ENCODE data around the gene MICU2.
A peak's percentile ranks its signal among the peaks of the same experiment; 100 is the strongest.

MICU2 gene

DNA sequence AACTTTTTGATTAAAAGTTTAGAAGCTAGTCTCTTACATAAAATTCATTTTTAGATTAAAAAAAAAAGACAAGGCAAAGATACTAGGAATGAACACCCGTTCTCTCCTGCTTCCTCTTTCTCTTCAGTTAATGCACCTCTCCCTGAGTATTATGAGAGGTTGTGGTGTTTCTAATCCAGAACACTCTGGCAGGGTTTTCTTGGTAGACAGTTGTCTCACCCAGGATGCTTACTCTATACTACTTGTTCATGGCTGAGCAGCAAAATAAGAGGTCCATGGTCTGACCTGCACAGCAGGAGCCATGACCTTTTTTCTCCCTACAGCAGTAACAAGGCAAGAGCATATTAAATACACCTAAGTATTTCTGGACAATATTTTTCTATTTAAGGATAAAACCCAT is 62.0 kb downstream of the MICU2 start:
- Mint-ChIP-seq H3K36me3 (peaks cover 7% of the 10 kb centered on the region), H3K4me1 (ENCODE audit: low read depth) (peaks cover 35% of the 10 kb centered on the region), H3K9me3 (ENCODE audit: low read depth) (no peaks in the 10 kb centered on the region), H3K4me3 (no peak overlapping the region), H3K27me3 (no peaks in the 10 kb centered on the region), H3K27ac (no peak overlapping the region)

DNA sequence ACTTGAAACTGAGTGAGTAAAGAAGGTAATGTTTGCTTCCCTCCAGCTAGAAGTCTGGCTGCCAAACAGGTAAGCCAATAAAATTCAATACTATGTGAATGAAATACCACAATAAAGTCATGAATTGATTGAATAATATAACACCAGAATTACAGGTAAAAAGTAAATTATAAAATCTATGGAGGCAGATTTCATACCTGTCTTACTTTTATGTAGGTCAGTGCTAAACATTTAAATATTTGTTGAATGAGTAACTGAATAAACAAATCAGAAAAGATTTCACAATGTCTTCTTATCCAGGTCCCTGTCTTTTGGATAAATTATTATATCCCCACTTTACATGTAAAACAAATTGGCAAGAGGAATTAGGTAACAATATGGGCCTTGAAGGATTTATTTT is 62.7 kb downstream of the MICU2 start:
- H3K27ac Mint-ChIP-seq: no peak overlapping the region
- peaks cover 10% of the 10 kb centered on the region for H3K36me3 Mint-ChIP-seq
- no peak overlapping the region for H3K4me3 Mint-ChIP-seq
- peaks cover 33% of the 10 kb centered on the region for H3K4me1 Mint-ChIP-seq (ENCODE audit: low read depth)
- H3K27me3 Mint-ChIP-seq: no peaks in the 10 kb centered on the region
- H3K9me3 Mint-ChIP-seq (ENCODE audit: low read depth): no peaks in the 10 kb centered on the region

DNA sequence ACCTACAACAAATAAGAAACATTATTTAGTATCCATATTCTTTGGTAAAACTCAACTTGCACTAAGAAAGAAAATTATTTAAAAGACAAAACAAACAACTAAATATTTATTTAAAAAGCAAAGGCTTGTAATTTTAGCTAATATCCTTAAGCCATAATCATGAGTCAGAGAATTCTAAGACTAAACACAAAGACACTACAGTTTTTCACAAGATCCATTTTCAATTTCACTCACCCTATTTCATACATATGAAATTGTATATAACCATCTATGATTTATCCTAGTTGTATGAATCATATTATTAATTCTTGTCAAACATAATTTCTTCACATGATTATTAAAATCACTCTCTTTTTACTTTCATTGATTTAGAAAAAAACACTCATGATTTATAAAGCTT is 64.3 kb downstream of the MICU2 start:
- H3K9me3 Mint-ChIP-seq (ENCODE audit: low read depth): no peaks in the 10 kb centered on the region
- H3K27ac Mint-ChIP-seq: no peak overlapping the region
- no peak overlapping the region for H3K4me3 Mint-ChIP-seq
- peaks cover 7% of the 10 kb centered on the region for H3K36me3 Mint-ChIP-seq
- peaks cover 27% of the 10 kb centered on the region for H3K4me1 Mint-ChIP-seq (ENCODE audit: low read depth)
- H3K27me3 Mint-ChIP-seq: no peaks in the 10 kb centered on the region

DNA sequence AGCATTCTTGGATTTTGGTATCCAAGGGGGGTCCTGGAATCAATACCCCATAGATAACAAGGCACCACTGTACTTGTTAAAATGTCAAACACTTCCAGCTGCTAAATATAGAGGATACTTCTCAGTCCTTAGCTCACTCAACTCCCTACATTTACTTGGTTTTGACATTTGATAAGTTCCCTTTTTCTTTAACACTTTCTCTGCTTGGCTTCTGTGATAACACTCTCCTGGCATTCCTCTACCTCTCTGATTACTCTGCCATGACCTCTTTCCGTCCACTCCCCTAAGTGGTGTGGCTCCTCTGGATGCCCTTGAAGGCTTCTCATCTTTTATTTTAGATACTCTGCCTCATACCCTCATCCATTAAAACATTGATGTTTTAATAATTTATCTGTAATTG is 65.2 kb downstream of the MICU2 start:
- no peak overlapping the region for H3K27ac Mint-ChIP-seq
- no peaks in the 10 kb centered on the region for H3K9me3 Mint-ChIP-seq (ENCODE audit: low read depth)
- no peaks in the 10 kb centered on the region for H3K27me3 Mint-ChIP-seq
- no peak overlapping the region for H3K4me3 Mint-ChIP-seq
- peaks cover 5% of the 10 kb centered on the region for H3K36me3 Mint-ChIP-seq
- peaks cover 20% of the 10 kb centered on the region for H3K4me1 Mint-ChIP-seq (ENCODE audit: low read depth)

DNA sequence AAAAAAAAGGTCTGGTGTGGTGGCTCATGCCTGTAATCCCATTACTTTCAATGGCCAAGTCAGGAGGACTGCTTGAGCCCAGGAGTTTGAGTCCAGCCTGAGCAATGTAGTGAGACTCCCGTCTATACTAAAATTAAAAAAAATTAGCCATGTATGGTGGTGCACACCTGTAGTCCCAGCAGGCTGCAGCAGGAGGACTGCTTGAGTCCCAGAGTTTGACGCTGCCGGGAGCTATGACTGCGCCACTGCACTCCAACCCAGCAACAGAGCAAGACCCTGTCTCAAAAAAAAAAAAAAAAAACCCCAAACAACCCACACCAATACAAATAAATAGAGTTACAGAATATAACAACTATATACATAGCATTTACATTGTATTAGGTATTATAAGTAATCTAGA is 65.7 kb downstream of the MICU2 start:
- no peaks in the 10 kb centered on the region for H3K27me3 Mint-ChIP-seq
- peaks cover 16% of the 10 kb centered on the region for H3K4me1 Mint-ChIP-seq (ENCODE audit: low read depth)
- no peaks in the 10 kb centered on the region for H3K9me3 Mint-ChIP-seq (ENCODE audit: low read depth)
- peaks cover 5% of the 10 kb centered on the region for H3K36me3 Mint-ChIP-seq
- H3K4me3 Mint-ChIP-seq: no peak overlapping the region
- H3K27ac Mint-ChIP-seq: no peak overlapping the region

DNA sequence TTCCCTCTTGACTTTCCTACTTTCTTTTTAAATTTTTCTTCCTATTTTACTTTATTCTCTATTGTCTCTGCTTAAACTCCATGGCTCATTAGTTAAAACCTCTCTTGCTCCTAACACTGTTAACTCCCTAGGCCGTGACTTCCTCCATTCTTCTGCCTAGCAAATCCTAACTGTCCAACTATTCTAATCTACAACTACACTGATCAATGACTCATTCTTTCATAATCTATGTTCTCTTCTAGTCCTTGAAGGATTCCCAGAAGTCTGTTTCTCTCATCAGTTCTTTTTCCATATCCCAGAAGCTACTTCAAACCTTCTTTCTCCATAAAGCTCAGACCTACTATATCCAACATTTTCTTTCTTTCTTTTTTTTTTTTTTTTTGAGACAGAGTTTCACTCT is 66.9 kb downstream of the MICU2 start:
- peaks cover 14% of the 10 kb centered on the region for H3K4me1 Mint-ChIP-seq (ENCODE audit: low read depth)
- H3K27me3 Mint-ChIP-seq: no peaks in the 10 kb centered on the region
- peaks cover 5% of the 10 kb centered on the region for H3K36me3 Mint-ChIP-seq
- no peak overlapping the region for H3K27ac Mint-ChIP-seq
- no peak overlapping the region for H3K4me3 Mint-ChIP-seq
- no peaks in the 10 kb centered on the region for H3K9me3 Mint-ChIP-seq (ENCODE audit: low read depth)

DNA sequence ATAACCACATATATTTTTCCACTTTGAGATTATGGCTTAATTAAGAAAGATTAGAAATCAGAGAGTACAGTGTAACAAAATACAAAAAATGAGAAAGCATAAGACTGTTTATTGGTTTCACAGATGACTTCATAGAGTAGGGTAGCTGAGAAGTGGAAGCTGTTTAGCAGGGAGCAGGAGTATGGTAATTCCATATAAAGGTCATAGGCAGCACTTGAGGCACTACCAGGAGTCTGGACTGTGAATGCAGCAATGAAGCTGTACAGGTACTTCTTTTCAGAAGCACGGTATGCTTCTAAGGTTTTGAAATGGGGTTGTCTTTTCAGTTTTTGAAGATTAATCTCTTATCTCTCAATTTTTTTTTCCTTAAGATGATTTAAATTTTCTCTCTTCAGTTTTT is 69.2 kb downstream of the MICU2 start:
- H3K9me3 Mint-ChIP-seq (ENCODE audit: low read depth): no peaks in the 10 kb centered on the region
- no peak overlapping the region for H3K4me3 Mint-ChIP-seq
- H3K4me1 Mint-ChIP-seq (ENCODE audit: low read depth): peaks cover 26% of the 10 kb centered on the region
- H3K36me3 Mint-ChIP-seq: peaks cover 5% of the 10 kb centered on the region
- H3K27me3 Mint-ChIP-seq: no peaks in the 10 kb centered on the region
- H3K27ac Mint-ChIP-seq: no peak overlapping the region

DNA sequence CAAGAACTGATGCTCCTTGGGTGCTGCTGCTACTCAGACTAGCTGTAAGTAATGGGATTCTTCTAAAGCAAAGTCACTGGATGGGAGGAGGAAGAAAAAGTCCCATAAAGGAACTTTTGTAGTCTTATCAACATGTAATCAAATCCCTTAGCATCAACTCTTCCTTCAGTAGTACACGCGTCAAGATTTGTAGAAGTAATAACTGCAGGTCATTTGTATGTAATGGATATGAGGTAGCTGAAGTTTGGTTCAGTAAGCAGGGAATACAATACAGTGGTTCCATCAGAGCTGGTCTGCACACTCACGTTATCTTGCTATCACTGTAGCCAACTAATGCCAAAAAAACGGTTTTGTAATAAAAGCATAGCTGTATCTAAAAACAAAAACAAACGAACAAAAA is 72.5 kb downstream of the MICU2 start:
- Mint-ChIP-seq H3K27ac (peak overlapping the region; percentile 36), H3K27me3 (no peaks in the 10 kb centered on the region), H3K4me1 (ENCODE audit: low read depth) (peaks cover 18% of the 10 kb centered on the region), H3K4me3 (no peak overlapping the region), H3K9me3 (ENCODE audit: low read depth) (no peaks in the 10 kb centered on the region), H3K36me3 (peaks cover 2% of the 10 kb centered on the region)

DNA sequence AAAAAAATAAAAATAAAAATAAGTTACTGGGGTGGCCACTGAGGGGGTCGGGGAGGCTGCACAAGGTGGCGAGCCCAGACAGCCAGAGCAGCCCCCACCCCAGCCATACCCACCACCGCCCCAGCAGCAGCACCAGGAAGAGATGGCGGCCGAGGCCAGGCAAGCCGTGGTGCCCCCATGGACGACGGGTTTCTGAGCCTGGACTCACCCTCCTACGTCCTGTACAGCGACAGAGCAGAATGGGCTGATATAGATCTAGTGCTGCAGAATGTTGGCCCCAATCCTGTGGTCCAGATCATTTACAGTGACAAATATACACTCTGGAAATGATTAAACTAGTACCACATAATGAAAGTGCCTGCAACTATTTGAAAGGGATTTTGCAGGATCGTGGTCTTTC is 73.3 kb downstream of the MICU2 start:
- peaks cover 6% of the 10 kb centered on the region for H3K36me3 Mint-ChIP-seq
- no peak overlapping the region for H3K27ac Mint-ChIP-seq
- H3K27me3 Mint-ChIP-seq: no peaks in the 10 kb centered on the region
- peaks cover 18% of the 10 kb centered on the region for H3K4me1 Mint-ChIP-seq (ENCODE audit: low read depth)
- no peak overlapping the region for H3K4me3 Mint-ChIP-seq
- H3K9me3 Mint-ChIP-seq (ENCODE audit: low read depth): no peaks in the 10 kb centered on the region

DNA sequence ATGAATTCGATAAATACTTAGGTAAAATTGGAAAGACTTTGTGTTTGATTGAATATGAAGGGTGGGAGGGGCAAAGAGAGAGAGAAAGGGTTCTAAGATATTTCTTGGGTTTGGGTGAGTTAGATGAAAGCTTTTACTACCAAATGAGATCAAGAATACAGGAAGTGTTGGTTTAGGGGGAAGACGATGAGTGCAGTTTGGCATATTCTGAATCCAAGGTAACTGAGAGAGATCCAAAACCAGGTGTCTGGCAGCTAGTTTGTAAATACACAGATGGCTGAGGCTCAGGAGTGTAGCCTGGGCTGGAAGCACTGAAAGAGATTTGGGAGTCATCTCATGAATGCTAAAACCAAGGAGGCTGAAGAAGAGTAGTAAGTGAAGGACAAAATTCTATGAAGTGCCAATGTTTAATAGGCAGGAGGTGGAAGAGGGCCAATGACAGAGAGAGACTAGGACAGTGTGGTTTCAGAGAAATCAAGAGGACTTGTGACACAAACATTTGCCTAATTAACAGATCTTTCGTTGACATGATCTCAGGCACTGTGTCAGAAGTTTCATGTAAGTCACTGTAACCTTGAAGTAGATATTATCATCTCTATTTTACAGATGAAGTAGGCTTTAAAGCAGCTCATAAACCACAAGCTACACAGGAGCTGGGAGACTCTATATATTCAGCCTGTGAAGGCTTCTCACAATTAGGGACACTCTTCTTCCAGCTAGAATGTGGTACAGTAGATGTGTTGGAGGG is 74.7 kb downstream of the MICU2 start:
- H3K4me3 Mint-ChIP-seq: no peak overlapping the region
- peaks cover 6% of the 10 kb centered on the region for H3K36me3 Mint-ChIP-seq
- no peaks in the 10 kb centered on the region for H3K27me3 Mint-ChIP-seq
- H3K9me3 Mint-ChIP-seq (ENCODE audit: low read depth): no peaks in the 10 kb centered on the region
- peaks cover 18% of the 10 kb centered on the region for H3K4me1 Mint-ChIP-seq (ENCODE audit: low read depth)
- no peak overlapping the region for H3K27ac Mint-ChIP-seq

DNA sequence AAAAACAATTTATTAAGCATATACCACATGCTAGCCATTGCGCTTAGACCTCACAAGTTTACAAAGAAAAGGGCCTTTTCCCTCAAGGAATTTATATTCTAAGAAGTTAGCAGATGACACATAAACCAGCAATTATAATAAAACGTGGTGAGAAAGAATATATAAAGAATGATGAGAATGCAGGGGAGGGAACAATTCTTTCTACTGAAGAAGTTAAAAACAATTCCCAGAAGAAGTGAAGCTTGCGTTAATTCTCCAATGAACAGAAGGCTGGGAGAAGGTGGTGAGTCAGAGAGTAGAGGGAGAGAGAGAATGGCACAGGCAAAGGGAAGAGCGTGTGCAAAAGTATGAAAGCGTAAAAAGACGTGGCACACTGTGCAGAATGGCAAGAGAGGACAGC is 75.4 kb downstream of the MICU2 start:
- H3K4me3 Mint-ChIP-seq: no peak overlapping the region
- no peak overlapping the region for H3K27ac Mint-ChIP-seq
- peaks cover 18% of the 10 kb centered on the region for H3K4me1 Mint-ChIP-seq (ENCODE audit: low read depth)
- H3K27me3 Mint-ChIP-seq: no peaks in the 10 kb centered on the region
- no peaks in the 10 kb centered on the region for H3K9me3 Mint-ChIP-seq (ENCODE audit: low read depth)
- peaks cover 6% of the 10 kb centered on the region for H3K36me3 Mint-ChIP-seq

DNA sequence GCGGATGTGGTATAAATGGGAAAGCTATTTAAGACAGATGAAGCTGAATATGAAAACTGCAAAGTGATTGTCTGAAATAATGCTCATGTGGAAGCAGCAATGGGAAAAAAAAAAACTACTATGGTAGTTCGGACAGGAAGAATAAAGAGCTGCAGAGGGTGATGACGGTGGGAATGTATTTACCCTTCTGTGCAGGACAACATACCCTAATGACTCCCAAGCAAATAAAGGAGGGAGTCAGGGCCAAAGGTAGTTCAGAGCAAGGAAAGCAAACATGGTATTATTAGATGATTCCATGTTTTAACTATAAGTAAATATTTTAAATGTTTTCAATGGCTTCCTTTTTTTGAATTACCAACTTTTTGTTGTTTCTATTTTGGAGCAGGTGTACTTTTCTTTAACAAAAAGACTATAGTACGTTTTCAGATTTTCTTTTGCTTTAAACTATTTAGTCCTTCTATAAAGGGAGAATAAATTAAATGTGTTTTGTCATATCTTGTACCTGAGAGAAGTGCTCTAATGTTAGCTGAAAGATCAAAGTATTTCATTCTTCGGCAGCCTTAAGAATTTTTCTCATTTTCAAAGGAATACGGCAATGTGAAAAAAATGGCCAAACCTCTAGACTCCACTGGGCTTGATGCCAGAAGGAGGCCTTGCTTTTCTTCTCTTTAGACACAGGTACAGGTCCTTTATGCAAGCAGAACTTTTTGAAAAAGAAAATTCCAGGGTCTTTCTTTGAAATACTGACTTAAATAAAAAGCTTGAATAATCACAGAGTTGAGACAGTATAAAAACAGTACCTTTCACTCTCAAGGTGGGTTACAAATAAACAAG is 77.0 kb downstream of the MICU2 start:
- Mint-ChIP-seq H3K27me3 (no peaks in the 10 kb centered on the region), H3K4me1 (ENCODE audit: low read depth) (peaks cover 13% of the 10 kb centered on the region), H3K27ac (no peak overlapping the region), H3K36me3 (peaks cover 8% of the 10 kb centered on the region), H3K9me3 (ENCODE audit: low read depth) (no peaks in the 10 kb centered on the region), H3K4me3 (no peak overlapping the region)

DNA sequence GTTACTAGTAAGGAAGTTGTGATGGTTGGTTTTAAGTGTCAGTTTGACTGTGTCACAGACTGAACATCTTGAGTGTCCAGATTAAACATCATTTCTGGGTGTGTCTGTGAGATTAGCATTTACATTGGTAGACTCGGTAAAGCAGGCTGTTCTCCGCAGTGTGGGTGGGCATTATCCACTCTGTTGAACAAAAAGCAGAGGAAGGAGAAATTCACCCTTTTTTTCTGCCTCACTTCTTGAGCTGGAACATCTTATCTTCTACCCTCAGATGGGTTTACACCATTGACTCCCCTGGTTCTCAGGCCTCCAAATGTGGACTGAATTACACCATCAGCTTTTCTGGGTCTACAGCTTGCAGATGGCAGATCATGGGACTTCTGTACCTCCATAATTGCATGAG is 81.1 kb downstream of the MICU2 start:
- H3K4me1 Mint-ChIP-seq (ENCODE audit: low read depth): no peaks in the 10 kb centered on the region
- no peaks in the 10 kb centered on the region for H3K27me3 Mint-ChIP-seq
- H3K9me3 Mint-ChIP-seq (ENCODE audit: low read depth): no peaks in the 10 kb centered on the region
- no peak overlapping the region for H3K27ac Mint-ChIP-seq
- no peak overlapping the region for H3K4me3 Mint-ChIP-seq
- peaks cover 15% of the 10 kb centered on the region for H3K36me3 Mint-ChIP-seq

DNA sequence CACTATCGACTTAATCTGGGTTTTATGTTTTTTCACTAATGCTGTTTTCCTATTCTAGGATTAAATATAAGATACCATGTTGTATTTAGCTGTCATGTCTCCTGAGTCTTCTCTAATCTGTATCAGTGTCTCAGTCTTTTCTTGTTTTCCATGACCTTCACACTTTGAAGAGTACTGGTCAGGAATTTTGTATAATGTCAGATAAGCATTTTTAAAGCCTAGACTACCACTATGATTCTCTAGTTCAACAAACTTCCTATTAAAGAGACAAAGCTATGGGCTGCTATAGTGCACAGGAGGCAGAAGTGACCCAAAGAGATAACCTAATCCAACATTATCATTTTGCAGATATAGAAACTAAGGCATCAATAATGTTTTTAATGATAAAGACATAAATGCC is 81.8 kb downstream of the MICU2 start:
- Mint-ChIP-seq H3K27ac (no peak overlapping the region), H3K9me3 (ENCODE audit: low read depth) (no peaks in the 10 kb centered on the region)

DNA sequence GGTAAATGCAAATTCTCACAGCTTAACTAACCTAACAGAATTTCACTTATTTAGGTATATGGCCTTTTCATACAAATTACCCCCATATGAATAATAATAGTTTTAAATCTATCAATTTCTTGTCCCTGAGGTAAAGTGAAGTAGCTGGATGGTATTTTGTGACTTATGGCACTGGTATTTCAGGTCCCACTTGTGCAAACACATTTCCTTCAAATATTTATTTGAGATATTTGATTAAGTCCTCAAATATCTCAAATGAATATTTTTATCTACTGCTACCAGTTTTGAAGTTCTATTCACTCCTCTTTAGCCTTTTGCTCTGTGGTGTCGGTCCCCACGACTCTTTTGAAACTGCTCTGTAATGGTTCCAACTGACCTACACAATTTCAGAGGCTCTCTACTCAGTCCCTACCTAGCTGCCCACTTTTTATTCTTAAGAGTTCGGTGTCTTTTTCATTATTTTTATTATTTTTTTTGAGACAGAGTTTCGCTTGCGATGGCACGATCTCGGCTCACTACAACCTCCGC is 85.3 kb downstream of the MICU2 start:
- Mint-ChIP-seq H3K27ac (no peak overlapping the region), H3K36me3 (peaks cover 15% of the 10 kb centered on the region), H3K27me3 (no peaks in the 10 kb centered on the region)

More for the DNA sequence above, 81.8 kb downstream of the MICU2 start:
- no peaks in the 10 kb centered on the region for H3K4me1 Mint-ChIP-seq (ENCODE audit: low read depth)
- H3K27me3 Mint-ChIP-seq: no peaks in the 10 kb centered on the region
- H3K36me3 Mint-ChIP-seq: peaks cover 15% of the 10 kb centered on the region
- no peak overlapping the region for H3K4me3 Mint-ChIP-seq

More for the DNA sequence above, 85.3 kb downstream of the MICU2 start:
- Mint-ChIP-seq H3K4me1 (ENCODE audit: low read depth) (no peaks in the 10 kb centered on the region), H3K4me3 (no peak overlapping the region), H3K9me3 (ENCODE audit: low read depth) (no peaks in the 10 kb centered on the region)
